NCI-H526 (cell line): ENCODE measurements around the gene PDGFRB.

ENCODE experiments used
- DNase-seq, 2 experiments: peaks; one replicate each; lab custom pipeline; 2025; lab: John Stamatoyannopoulos, UW

Gene PDGFRB

GRCh38 chr5:150065886-150066285, 89.8 kb downstream of the PDGFRB start:
- DNase-seq: no peak

GRCh38 chr5:150065346-150065745, 90.3 kb downstream of the PDGFRB start:
- no peak for DNase-seq

GRCh38 chr5:150064681-150065220, 90.9 kb downstream of the PDGFRB start:
- DNase-seq: no peak
